ENCODE data around the gene PXDC1.

- TF ChIP-seq, protein P1, sequence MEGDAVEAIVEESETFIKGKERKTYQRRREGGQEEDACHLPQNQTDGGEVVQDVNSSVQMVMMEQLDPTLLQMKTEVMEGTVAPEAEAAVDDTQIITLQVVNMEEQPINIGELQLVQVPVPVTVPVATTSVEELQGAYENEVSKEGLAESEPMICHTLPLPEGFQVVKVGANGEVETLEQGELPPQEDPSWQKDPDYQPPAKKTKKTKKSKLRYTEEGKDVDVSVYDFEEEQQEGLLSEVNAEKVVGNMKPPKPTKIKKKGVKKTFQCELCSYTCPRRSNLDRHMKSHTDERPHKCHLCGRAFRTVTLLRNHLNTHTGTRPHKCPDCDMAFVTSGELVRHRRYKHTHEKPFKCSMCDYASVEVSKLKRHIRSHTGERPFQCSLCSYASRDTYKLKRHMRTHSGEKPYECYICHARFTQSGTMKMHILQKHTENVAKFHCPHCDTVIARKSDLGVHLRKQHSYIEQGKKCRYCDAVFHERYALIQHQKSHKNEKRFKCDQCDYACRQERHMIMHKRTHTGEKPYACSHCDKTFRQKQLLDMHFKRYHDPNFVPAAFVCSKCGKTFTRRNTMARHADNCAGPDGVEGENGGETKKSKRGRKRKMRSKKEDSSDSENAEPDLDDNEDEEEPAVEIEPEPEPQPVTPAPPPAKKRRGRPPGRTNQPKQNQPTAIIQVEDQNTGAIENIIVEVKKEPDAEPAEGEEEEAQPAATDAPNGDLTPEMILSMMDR (conservative IDR thresholded peaks at IDR 0.05) = no peak
- no peak for TF ChIP-seq EZH2 (IDR thresholded peaks at IDR 0.05; ENCODE audit: low read depth)
Observed at GRCh38 chr6:3747100-3747737, 4.3 kb downstream of the PXDC1 start.
